Endothelial cell of umbilical vein (primary cell): Measurements from ENCODE around the gene CNOT4. TPM values are rescaled to one million over a fixed set of nuclear protein-coding genes. Genes with fewer than 3 reads are reported as not detected.
A peak's percentile ranks its signal among the peaks of the same experiment; 100 is the strongest.

Source experiments
- BruUV-seq: library from RNA; stranded (reverse); fragments of 400-500 nt; replicated peaks from 2 replicates; lab custom pipeline; 2021; lab: Mats Ljungman, UMichigan
- CTCF ChIA-PET: fragments of 300-600, 350-600 bp; sonication (Branson Sonifier 250); formaldehyde crosslinking; loops from one replicate; lab custom pipeline; 2021; ENCODE audit warnings: antibody characterized with exemption, inconsistent platforms; lab: Charles Lee
- POLR2A ChIA-PET: fragments of 300-600, 350-600 bp; sonication (Branson Sonifier 250); formaldehyde crosslinking; loops from one replicate; lab custom pipeline; 2021; ENCODE audit warnings: antibody characterized with exemption, inconsistent platforms; lab: Charles Lee
- DNase-seq: peaks from one replicate; pipeline ENCODE4 v3.0.0-alpha.2; 2011; ENCODE audit warnings: low read depth, low spot score
- FAIRE-seq: peaks from 2 replicates; lab custom pipeline; 2011; peaks lifted over from hg19 to GRCh38; lab: Jason Lieb, UNC
- H2AFZ ChIP-seq: 2 replicates; pipeline ENCODE4 v1.6.0; 2012; ENCODE audit warnings: low read depth, low read length, control low read depth, inconsistent platforms
- H3K27ac ChIP-seq: 2 replicates; pipeline ENCODE4 v1.5.1; 2011; ENCODE audit warnings: low read depth, mild to moderate bottlenecking, control low read depth, low read length, moderate library complexity; ENCODE audit not compliant: insufficient read depth
- H3K27me3 ChIP-seq, 2 experiments: 2 replicates each; pipeline versions ENCODE4 v1.6.0 to v1.6.1; 2011; ENCODE audit warnings: low read length in 2 of 2, mixed read lengths in 1 of 2; ENCODE audit not compliant: control insufficient read depth in 2 of 2, insufficient read depth in 2 of 2
- H3K36me3 ChIP-seq, 2 experiments: 2 replicates in 1 of 2; 3 replicates in 1 of 2; pipeline ENCODE4 v1.5.1; 2011; ENCODE audit warnings: low read length in 2 of 2, mild to moderate bottlenecking in 1 of 2, moderate library complexity in 1 of 2; ENCODE audit not compliant: control insufficient read depth in 2 of 2, insufficient read depth in 2 of 2; ENCODE audit errors: extremely low read depth in 1 of 2
- H3K4me1 ChIP-seq: 3 replicates; pipeline ENCODE4 v1.5.1; 2011; ENCODE audit warnings: mild to moderate bottlenecking, low read length; ENCODE audit not compliant: control insufficient read depth, insufficient read depth; ENCODE audit errors: extremely low read depth
- H3K4me2 ChIP-seq: 2 replicates; pipeline ENCODE4 v1.6.1; 2011; ENCODE audit warnings: low read length, control low read depth, mixed read lengths; ENCODE audit not compliant: insufficient read depth
- H3K4me3 ChIP-seq, 3 experiments: fragments of 200-600 bp in 1 of 3; sonication (generic), shearing (Covaris generic) in 1 of 3; replicated peaks in 1 of 3; 2 replicates each; pipeline ENCODE4 v1.5.1; 2011 to 2016; ENCODE audit warnings: control low read depth in 3 of 3, low read length in 3 of 3, mild to moderate bottlenecking in 2 of 3, inconsistent platforms in 1 of 3, low read depth in 1 of 3, moderate library complexity in 1 of 3; ENCODE audit not compliant: insufficient read depth in 1 of 3
- H3K79me2 ChIP-seq: 2 replicates; pipeline ENCODE4 v1.6.0; 2012; ENCODE audit warnings: low read length, inconsistent platforms; ENCODE audit not compliant: control insufficient read depth, insufficient read depth
- H3K9ac ChIP-seq: replicated peaks from 2 replicates; pipeline ENCODE3; 2011; ENCODE audit warnings: low read length, control low read depth; ENCODE audit not compliant: insufficient read depth; ENCODE audit errors: extremely low read depth
- H3K9me1 ChIP-seq: replicated peaks from 3 replicates; pipeline ENCODE4 v1.6.0; 2011; ENCODE audit warnings: mild to moderate bottlenecking, low read length; ENCODE audit not compliant: control insufficient read depth, insufficient read depth; ENCODE audit errors: extremely low read depth
- H3K9me3 ChIP-seq: replicated peaks from 2 replicates; pipeline ENCODE4 v1.5.1; 2012; ENCODE audit warnings: low read length, inconsistent platforms; ENCODE audit not compliant: control insufficient read depth, insufficient read depth
- H4K20me1 ChIP-seq: replicated peaks from 2 replicates; pipeline ENCODE3; 2011; ENCODE audit warnings: mild to moderate bottlenecking, low read length; ENCODE audit not compliant: control insufficient read depth, insufficient read depth; ENCODE audit errors: extremely low read depth
- CTCF ChIP-seq, 2 donors: IDR thresholded peaks; 1 replicate in 1 of 2; 2 replicates in 1 of 2; pipeline ENCODE4 v1.5.1; 2011; ENCODE audit warnings: low read length in 2 of 2, mild to moderate bottlenecking in 2 of 2, moderate library complexity in 2 of 2, control low read depth in 1 of 2, inconsistent platforms in 1 of 2, low read depth in 1 of 2; ENCODE audit not compliant: insufficient read depth in 1 of 2; ENCODE audit errors: extremely low read depth in 1 of 2
- EZH2 ChIP-seq: IDR thresholded peaks from 2 replicates; pipeline ENCODE4 v1.6.1; 2012; ENCODE audit warnings: borderline replicate concordance, low read depth, mild to moderate bottlenecking, moderate library complexity, low read length, inconsistent platforms; ENCODE audit not compliant: severe bottlenecking
- FOS ChIP-seq: IDR thresholded peaks from 2 replicates; pipeline ENCODE4 v1.6.1; 2011; ENCODE audit warnings: mild to moderate bottlenecking, low read length, moderate library complexity, borderline replicate concordance; ENCODE audit not compliant: insufficient read depth
- JUN ChIP-seq: IDR thresholded peaks from 2 replicates; pipeline ENCODE4 v1.6.1; 2011; ENCODE audit warnings: borderline replicate concordance, low read depth; ENCODE audit not compliant: insufficient read length, insufficient read depth
- MAX ChIP-seq: IDR thresholded peaks from 2 replicates; pipeline ENCODE4 v1.6.1; 2011; ENCODE audit not compliant: insufficient read depth, insufficient read length
- MYC ChIP-seq: IDR thresholded peaks from one replicate; pipeline ENCODE4 v1.6.1; 2011; ENCODE audit warnings: mild to moderate bottlenecking, low read depth, low read length
- POLR2A ChIP-seq: IDR thresholded peaks from 2 replicates; pipeline ENCODE4 v1.6.1; 2012; ENCODE audit warnings: low read depth, mild to moderate bottlenecking, control low read depth, low read length
- POLR2AphosphoS5 ChIP-seq: IDR thresholded peaks from 2 replicates; pipeline ENCODE4 v1.6.1; 2012; ENCODE audit warnings: low read depth, mild to moderate bottlenecking, control low read depth, low read length, moderate library complexity; ENCODE audit not compliant: insufficient read depth
- dilution Hi-C: fragments of 300-500 bp; cut with MboI; formaldehyde crosslinking; loops from one replicate; pipeline ENCODE4 v1.15.0; 2019; ENCODE audit warnings: low sequenced_read_pairs; ENCODE audit not compliant: extremely low pct_ligation_motif_present
- intact Hi-C: fragments of 100-400 bp; cut with micrococcal nuclease; formaldehyde crosslinking; loops from one replicate; pipeline ENCODE4 v1.10.0; 2022
- polyA plus RNA-seq, 4 experiments: library from polyadenylated mRNA; depleted of rRNA in 3 of 4; stranded (reverse) in 3 of 4; unstranded in 1 of 4; fragments of >200 nt; gene quantifications; 2 replicates each; pipeline versions ENCODE4 v1.2.1 to v1.2.3, GENCODE V29; 2011 to 2012; ENCODE audit warnings: missing spikeins in 1 of 4
- total RNA-seq: library from RNA; stranded (reverse); gene quantifications from 2 replicates; pipeline ENCODE4 v1.2.3, GENCODE V29; 2021

CNOT4 gene
- total and polyA plus RNA-seq, 2 donors (not counting 3 experiments of a cell fraction or from before 2014, with no cell fraction given), result 10.3 to 21.7 TPM

- no peak overlapping the region for H2AFZ ChIP-seq
- no peak overlapping the region for H3K4me3 ChIP-seq
- no peaks in the 10 kb centered on the region for H3K27me3 ChIP-seq
- no peaks in the 10 kb centered on the region for H3K9me1 ChIP-seq
- BruUV-seq, result no TSS peak
- DNase-seq (no peak), FAIRE-seq (no peak)
- no peaks in the 10 kb centered on the region for H3K4me1 ChIP-seq
- no peak overlapping the region for H3K27ac ChIP-seq
- H3K79me2 ChIP-seq, result no peaks in the 10 kb centered on the region
- intact Hi-C loops (no loop called here), dilution Hi-C loops (no loop called here)
- POLR2A ChIA-PET, result no interaction called here
- no peak overlapping the region for H3K4me2 ChIP-seq
- H3K36me3 ChIP-seq, result no peaks in the 10 kb centered on the region
- no peak for TF ChIP-seq FOS
- no peak for TF ChIP-seq EZH2
- TF ChIP-seq JUN, result no peak
- CTCF ChIA-PET, result interaction anchor here (1.2 kb wide), 1 partner anchor 28 kb away, joined by 6 read pairs; no protein-coding TSS in a partner anchor
- H3K9me3 ChIP-seq, result no peaks in the 10 kb centered on the region
- H3K9ac ChIP-seq, result no peak overlapping the region
- H4K20me1 ChIP-seq, result no peaks in the 10 kb centered on the region
Measured at GRCh38 chr7:135386776-135387175, 123.1 kb downstream of the CNOT4 start.

- Histone ChIP-seq H2AFZ (no peak overlapping the region), H3K27ac (no peak overlapping the region), H3K27me3 (no peaks in the 10 kb centered on the region), H3K79me2 (no peaks in the 10 kb centered on the region), H3K4me2 (no peak overlapping the region), H3K9me1 (no peaks in the 10 kb centered on the region), H3K9ac (no peak overlapping the region), H3K9me3 (no peaks in the 10 kb centered on the region), H3K4me1 (no peaks in the 10 kb centered on the region), H4K20me1 (no peaks in the 10 kb centered on the region), H3K4me3 (no peak overlapping the region), H3K36me3 (no peaks in the 10 kb centered on the region)
- peak; percentile 6 for DNase-seq
- TF ChIP-seq EZH2, result no peak
- TF ChIP-seq FOS, result no peak
- no peak for TF ChIP-seq MYC
- no peak for TF ChIP-seq JUN
- no peak for TF ChIP-seq MAX
- no peak for TF ChIP-seq POLR2AphosphoS5
- no peak for TF ChIP-seq CTCF (IDR thresholded peaks at IDR 0.05; ENCODE audit: extremely low read depth in 1 of 2, insufficient read depth in 1 of 2, low read depth in 1 of 2, low read length in 2 of 2)
- no peak for TF ChIP-seq POLR2A
- no TSS peak for BruUV-seq
- FAIRE-seq, result no peak
- dilution Hi-C loops (no loop called here), intact Hi-C loops (no loop called here)
- POLR2A ChIA-PET, result interaction anchor here (0.7 kb wide), 1 partner anchor 135 kb away, joined by 3 read pairs; no protein-coding TSS in a partner anchor
- CTCF ChIA-PET, result interaction anchor here (1.2 kb wide), 1 partner anchor 29 kb away, joined by 6 read pairs; no protein-coding TSS in a partner anchor
Measured at GRCh38 chr7:135386181-135386580, 123.7 kb downstream of the CNOT4 start.
